Neural cell (in vitro differentiated cells): ENCODE data around the gene RFTN1.

Source experiments
- CTCF ChIP-seq: fragments of 450-650 bp; IDR thresholded peaks from 2 replicates; pipeline ENCODE4 v1.5.1; 2014; ENCODE audit warnings: antibody characterized with exemption, mild to moderate bottlenecking, moderate library complexity; ENCODE audit not compliant: poor library complexity, severe bottlenecking
- EP300 ChIP-seq: fragments of 450-650 bp; conservative IDR thresholded peaks from 2 replicates; pipeline ENCODE4 v1.6.1; 2014; ENCODE audit warnings: antibody characterized with exemption, mild to moderate bottlenecking, moderate library complexity; ENCODE audit not compliant: poor library complexity, severe bottlenecking
- EZH2 ChIP-seq: fragments of 200-600, 300-800 bp; shearing (Covaris generic), sonication (generic); IDR thresholded peaks from 2 replicates; pipeline ENCODE4 v1.6.1; 2014; ENCODE audit warnings: antibody characterized with exemption, low read length, borderline replicate concordance, mild to moderate bottlenecking; ENCODE audit not compliant: insufficient read depth, poor library complexity, severe bottlenecking
- MXI1 ChIP-seq: fragments of 450-650 bp; conservative IDR thresholded peaks from 2 replicates; pipeline ENCODE4 v1.6.1; 2014; ENCODE audit warnings: antibody characterized with exemption, mild to moderate bottlenecking; ENCODE audit not compliant: poor library complexity, severe bottlenecking
- POLR2AphosphoS5 ChIP-seq: IDR thresholded peaks from 2 replicates; pipeline ENCODE4 v1.6.1; 2012
- RAD21 ChIP-seq: fragments of 450-650 bp; conservative IDR thresholded peaks from 2 replicates; pipeline ENCODE4 v1.6.1; 2014; ENCODE audit warnings: antibody characterized with exemption, mild to moderate bottlenecking, moderate library complexity
- REST ChIP-seq: IDR thresholded peaks from 2 replicates; pipeline ENCODE4 v1.6.1; 2012; ENCODE audit warnings: borderline replicate concordance
- SMC3 ChIP-seq: fragments of 450-650 bp; conservative IDR thresholded peaks from 2 replicates; pipeline ENCODE4 v1.6.1; 2014; ENCODE audit warnings: antibody characterized with exemption, mild to moderate bottlenecking, moderate library complexity; ENCODE audit not compliant: poor library complexity
- TAF1 ChIP-seq: IDR thresholded peaks from 2 replicates; pipeline ENCODE4 v1.6.1; 2012; ENCODE audit warnings: low read depth

- TF ChIP-seq CTCF (no peak), REST (no peak), POLR2AphosphoS5 (no peak), EZH2 (no peak), EP300 (peak; percentile 41), TAF1 (no peak), SMC3 (no peak), MXI1 (no peak), RAD21 (no peak)
Measured at GRCh38 chr3:16449369-16449768, 64.1 kb downstream of the RFTN1 start.
